Measurements from ENCODE around the gene MYO3B.
"Not testable (repeated sequence)": the region's sequence is repeated elsewhere in the genome, so short reads cannot be mapped to it uniquely, and the experiment has no call there.

DNA sequence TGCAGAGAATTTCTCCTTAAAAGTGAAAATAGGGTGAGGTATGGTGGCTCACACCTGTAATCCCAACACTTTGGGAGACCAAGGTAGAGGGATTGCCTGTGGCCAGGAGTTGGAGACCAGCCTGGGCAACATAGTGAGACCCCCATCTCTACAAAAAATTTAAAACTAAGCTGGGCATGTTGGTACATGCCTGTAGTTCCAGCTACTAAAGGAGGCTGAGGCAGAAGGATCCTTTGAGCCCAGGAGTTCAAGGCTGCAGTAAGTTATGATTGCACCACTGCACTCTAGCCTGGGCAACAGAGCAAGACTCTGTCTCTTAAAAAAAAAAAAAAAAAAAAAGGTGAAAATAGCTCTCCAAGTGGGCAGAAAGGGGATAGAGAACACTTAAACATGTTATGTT lies 496.3 kb downstream of the MYO3B start:
- not testable (repeated sequence) for TF ChIP-seq CTCF (IDR thresholded peaks at IDR 0.05); CREB1 (CRISPR knock-in tag; IDR thresholded peaks at IDR 0.05); HMGA2 (CRISPR knock-in tag; IDR thresholded peaks at IDR 0.05); NFYB (CRISPR knock-in tag; conservative IDR thresholded peaks at IDR 0.05; ENCODE audit: low read depth); NR2C2 (CRISPR knock-in tag; IDR thresholded peaks at IDR 0.05); ETV6 (CRISPR knock-in tag; IDR thresholded peaks at IDR 0.05); CREM (CRISPR knock-in tag; IDR thresholded peaks at IDR 0.05); ZBTB43 (CRISPR knock-in tag; IDR thresholded peaks at IDR 0.05); IRF2 (CRISPR knock-in tag; IDR thresholded peaks at IDR 0.05; ENCODE audit: borderline replicate concordance, low read depth); NR1H2 (CRISPR knock-in tag; IDR thresholded peaks at IDR 0.05); ATF6 (CRISPR knock-in tag; IDR thresholded peaks at IDR 0.05)
- TF ChIP-seq, protein P1, sequence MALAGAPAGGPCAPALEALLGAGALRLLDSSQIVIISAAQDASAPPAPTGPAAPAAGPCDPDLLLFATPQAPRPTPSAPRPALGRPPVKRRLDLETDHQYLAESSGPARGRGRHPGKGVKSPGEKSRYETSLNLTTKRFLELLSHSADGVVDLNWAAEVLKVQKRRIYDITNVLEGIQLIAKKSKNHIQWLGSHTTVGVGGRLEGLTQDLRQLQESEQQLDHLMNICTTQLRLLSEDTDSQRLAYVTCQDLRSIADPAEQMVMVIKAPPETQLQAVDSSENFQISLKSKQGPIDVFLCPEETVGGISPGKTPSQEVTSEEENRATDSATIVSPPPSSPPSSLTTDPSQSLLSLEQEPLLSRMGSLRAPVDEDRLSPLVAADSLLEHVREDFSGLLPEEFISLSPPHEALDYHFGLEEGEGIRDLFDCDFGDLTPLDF (CRISPR knock-in tag; IDR thresholded peaks at IDR 0.05), result not testable (repeated sequence)
- TF ChIP-seq, protein P2, sequence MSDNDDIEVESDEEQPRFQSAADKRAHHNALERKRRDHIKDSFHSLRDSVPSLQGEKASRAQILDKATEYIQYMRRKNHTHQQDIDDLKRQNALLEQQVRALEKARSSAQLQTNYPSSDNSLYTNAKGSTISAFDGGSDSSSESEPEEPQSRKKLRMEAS (CRISPR knock-in tag; IDR thresholded peaks at IDR 0.05), result not testable (repeated sequence)
- TF ChIP-seq, protein P3, sequence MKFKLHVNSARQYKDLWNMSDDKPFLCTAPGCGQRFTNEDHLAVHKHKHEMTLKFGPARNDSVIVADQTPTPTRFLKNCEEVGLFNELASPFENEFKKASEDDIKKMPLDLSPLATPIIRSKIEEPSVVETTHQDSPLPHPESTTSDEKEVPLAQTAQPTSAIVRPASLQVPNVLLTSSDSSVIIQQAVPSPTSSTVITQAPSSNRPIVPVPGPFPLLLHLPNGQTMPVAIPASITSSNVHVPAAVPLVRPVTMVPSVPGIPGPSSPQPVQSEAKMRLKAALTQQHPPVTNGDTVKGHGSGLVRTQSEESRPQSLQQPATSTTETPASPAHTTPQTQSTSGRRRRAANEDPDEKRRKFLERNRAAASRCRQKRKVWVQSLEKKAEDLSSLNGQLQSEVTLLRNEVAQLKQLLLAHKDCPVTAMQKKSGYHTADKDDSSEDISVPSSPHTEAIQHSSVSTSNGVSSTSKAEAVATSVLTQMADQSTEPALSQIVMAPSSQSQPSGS (CRISPR knock-in tag; IDR thresholded peaks at IDR 0.05; ENCODE audit: borderline replicate concordance, low read depth), result not testable (repeated sequence)

Measured in WTC11 (cell line).